ENCODE data around the gene ACTR2. TPM values are rescaled to one million over a fixed set of nuclear protein-coding genes. Genes with fewer than 3 reads are reported as not detected.
"Not testable (repeated sequence)": the region's sequence is repeated elsewhere in the genome, so short reads cannot be mapped to it uniquely, and the experiment has no call there.

ACTR2 gene
- total RNA-seq, 1 donor from 2014 or later: 449 TPM

DNA sequence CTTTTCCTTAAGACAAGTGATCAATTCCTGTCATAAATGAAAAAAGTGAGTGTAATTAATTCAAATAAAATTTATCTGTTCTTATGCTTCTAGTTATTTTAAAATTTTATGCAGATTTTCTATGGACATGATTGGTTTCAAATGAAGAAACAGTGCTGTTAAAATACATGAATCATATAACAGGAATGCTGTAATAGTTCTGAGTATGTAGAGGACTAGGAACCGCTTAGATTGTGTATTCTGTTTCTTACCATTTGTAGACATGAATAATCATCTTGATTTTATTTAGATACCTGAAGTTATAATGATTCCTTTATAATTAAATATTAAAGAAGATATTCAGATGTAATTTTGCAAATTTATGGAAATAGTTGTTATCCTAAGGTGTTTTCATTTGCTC is 3.5 kb downstream of the ACTR2 start:
- DNase-seq (ENCODE audit: low spot score): no peak
- no peaks in the 10 kb centered on the region for H3K27me3 Mint-ChIP-seq (ENCODE audit: low read depth)
- TF ChIP-seq, protein P1, sequence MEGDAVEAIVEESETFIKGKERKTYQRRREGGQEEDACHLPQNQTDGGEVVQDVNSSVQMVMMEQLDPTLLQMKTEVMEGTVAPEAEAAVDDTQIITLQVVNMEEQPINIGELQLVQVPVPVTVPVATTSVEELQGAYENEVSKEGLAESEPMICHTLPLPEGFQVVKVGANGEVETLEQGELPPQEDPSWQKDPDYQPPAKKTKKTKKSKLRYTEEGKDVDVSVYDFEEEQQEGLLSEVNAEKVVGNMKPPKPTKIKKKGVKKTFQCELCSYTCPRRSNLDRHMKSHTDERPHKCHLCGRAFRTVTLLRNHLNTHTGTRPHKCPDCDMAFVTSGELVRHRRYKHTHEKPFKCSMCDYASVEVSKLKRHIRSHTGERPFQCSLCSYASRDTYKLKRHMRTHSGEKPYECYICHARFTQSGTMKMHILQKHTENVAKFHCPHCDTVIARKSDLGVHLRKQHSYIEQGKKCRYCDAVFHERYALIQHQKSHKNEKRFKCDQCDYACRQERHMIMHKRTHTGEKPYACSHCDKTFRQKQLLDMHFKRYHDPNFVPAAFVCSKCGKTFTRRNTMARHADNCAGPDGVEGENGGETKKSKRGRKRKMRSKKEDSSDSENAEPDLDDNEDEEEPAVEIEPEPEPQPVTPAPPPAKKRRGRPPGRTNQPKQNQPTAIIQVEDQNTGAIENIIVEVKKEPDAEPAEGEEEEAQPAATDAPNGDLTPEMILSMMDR (IDR thresholded peaks at IDR 0.05): no peak
- H3K36me3 Mint-ChIP-seq (ENCODE audit: low read depth): peaks cover 5% of the 10 kb centered on the region
- H3K4me3 Mint-ChIP-seq (ENCODE audit: unreplicated experiment): peak overlapping the region; percentile 41
- H3K27ac Mint-ChIP-seq (ENCODE audit: unreplicated experiment): peak overlapping the region; percentile 96
- H3K4me1 Mint-ChIP-seq (ENCODE audit: low read depth): peaks cover 67% of the 10 kb centered on the region
- no peaks in the 10 kb centered on the region for H3K9me3 Mint-ChIP-seq (ENCODE audit: low read depth)

DNA sequence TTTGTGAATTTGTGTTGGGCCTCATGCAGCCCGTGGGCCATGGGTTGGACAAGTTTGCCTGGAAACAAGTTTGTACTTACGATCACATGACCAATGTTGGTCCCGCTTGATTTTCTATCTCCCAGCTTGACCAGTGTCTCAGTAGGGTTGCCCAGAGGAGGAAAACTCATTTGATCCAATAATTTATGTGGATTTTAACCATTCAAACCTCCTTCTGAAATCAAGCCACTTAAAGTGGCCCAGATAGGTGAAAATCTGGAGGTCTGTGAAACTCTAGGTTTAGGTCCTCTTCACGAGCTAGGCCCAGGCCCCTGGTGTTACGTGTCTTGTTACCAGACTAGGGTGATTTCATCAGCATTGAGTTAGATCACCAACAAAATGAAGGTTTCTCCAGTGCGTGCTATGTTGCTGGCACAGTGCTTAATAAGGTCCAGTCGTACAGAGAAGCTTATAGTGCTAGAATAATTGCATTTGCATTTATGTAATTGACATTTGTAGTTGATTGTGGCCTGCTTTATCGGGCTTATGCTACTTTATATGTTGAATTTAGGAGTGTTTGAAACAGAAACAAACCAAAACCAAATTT is 4.4 kb downstream of the ACTR2 start:
- peak overlapping the region; percentile 44 for H3K4me3 Mint-ChIP-seq (ENCODE audit: unreplicated experiment)
- H3K27me3 Mint-ChIP-seq (ENCODE audit: low read depth): no peaks in the 10 kb centered on the region
- TF ChIP-seq, protein P1 (IDR thresholded peaks at IDR 0.05): no peak
- H3K27ac Mint-ChIP-seq (ENCODE audit: unreplicated experiment): peak overlapping the region; percentile 96
- H3K36me3 Mint-ChIP-seq (ENCODE audit: low read depth): peaks cover 5% of the 10 kb centered on the region
- no peak for DNase-seq (ENCODE audit: low spot score)
- H3K4me1 Mint-ChIP-seq (ENCODE audit: low read depth): peaks cover 62% of the 10 kb centered on the region
- no peaks in the 10 kb centered on the region for H3K9me3 Mint-ChIP-seq (ENCODE audit: low read depth)

DNA sequence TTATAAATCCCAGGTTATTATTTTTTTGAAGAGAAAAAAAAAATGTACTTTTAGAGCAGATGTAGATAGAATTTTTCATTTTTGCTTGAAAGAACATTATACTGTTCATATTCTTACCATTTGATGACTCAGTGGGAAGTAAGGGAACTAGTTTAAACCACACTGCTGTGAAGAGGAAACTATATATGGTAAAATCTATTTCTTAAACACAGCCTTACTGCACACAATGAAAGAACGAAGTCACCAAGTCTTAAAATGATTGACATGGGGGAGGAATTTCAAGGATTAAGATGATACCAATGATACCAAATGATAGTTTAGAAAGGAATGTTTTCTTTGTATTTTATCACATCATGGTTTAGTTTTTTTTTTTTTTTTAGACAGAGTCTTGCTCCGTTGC is 5.0 kb downstream of the ACTR2 start:
- H3K9me3 Mint-ChIP-seq (ENCODE audit: low read depth): no peaks in the 10 kb centered on the region
- peak overlapping the region; percentile 96 for H3K27ac Mint-ChIP-seq (ENCODE audit: unreplicated experiment)
- H3K36me3 Mint-ChIP-seq (ENCODE audit: low read depth): peaks cover 5% of the 10 kb centered on the region
- DNase-seq (ENCODE audit: low spot score): no peak
- H3K4me3 Mint-ChIP-seq (ENCODE audit: unreplicated experiment): peak overlapping the region; percentile 44
- H3K27me3 Mint-ChIP-seq (ENCODE audit: low read depth): no peaks in the 10 kb centered on the region
- peaks cover 62% of the 10 kb centered on the region for H3K4me1 Mint-ChIP-seq (ENCODE audit: low read depth)
- TF ChIP-seq, protein P1 (IDR thresholded peaks at IDR 0.05): no peak

DNA sequence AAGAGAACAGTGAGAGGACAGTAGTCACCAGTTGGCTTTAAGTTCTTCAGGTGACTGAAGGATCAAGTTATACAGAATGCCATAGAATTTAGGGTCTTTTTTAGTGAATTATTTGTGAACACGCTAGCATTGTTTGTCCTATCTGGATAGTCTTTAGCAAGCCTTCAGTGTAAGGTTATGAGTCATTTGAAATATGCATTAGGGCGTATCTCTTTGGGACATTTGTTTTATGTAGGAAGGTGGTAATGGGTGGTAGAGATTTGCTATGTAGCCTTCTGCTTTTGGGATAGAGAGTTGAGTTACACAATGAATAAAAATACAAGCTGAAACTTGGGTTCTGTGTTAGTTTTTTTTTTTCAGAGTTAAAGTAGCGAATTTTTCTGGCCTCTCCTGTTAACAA is 13.0 kb downstream of the ACTR2 start:
- Mint-ChIP-seq H3K4me1 (ENCODE audit: low read depth) (peaks cover 20% of the 10 kb centered on the region), H3K9me3 (ENCODE audit: low read depth) (no peaks in the 10 kb centered on the region), H3K27ac (ENCODE audit: unreplicated experiment) (peak overlapping the region; percentile 69), H3K36me3 (ENCODE audit: low read depth) (peaks cover 11% of the 10 kb centered on the region), H3K27me3 (ENCODE audit: low read depth) (no peaks in the 10 kb centered on the region), H3K4me3 (ENCODE audit: unreplicated experiment) (no peak overlapping the region)
- DNase-seq (ENCODE audit: low spot score): no peak
- TF ChIP-seq, protein P1 (IDR thresholded peaks at IDR 0.05): no peak

DNA sequence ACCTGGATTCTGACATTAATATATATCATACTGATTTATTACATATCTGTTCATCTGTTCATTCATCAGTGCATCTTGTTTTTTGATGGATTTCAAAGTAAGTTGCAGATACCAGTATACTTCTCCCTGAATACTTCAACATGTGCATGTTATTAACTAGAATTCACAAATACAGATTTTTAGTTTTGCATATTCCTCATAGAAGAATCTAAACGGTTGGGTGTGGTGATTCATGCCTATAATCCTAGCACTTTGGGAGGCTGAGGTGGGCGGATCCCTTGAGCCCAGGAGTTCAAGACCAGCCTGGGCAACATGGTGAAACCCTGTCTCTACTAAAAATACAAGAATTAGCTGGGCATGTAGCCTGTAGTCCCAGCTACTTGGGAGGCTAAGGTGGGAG is 16.8 kb downstream of the ACTR2 start:
- not testable (repeated sequence) for H3K9me3 Mint-ChIP-seq (ENCODE audit: low read depth); H3K27ac Mint-ChIP-seq (ENCODE audit: unreplicated experiment)

DNA sequence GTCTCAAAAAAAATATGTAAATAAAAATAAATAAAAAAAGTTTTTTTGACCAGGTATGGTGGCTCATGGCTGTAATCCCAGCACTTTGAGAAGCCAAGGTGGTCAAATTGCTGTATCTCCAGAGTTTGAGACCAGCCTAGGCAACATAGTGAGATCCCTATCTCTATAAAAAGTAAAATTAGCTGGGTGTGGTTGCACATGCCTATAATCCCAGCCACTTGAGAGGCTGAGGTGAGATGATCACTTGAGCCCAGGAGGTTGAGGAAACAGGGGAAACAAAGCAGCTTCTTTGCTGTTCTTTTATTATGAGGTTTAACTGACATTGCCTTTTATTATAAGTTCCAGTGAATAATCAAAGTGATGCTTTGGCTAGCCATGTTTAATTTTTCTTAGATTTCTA is 25.0 kb downstream of the ACTR2 start:
- H3K9me3 Mint-ChIP-seq (ENCODE audit: low read depth): no peaks in the 10 kb centered on the region
- DNase-seq (ENCODE audit: low spot score): no peak
- no peak overlapping the region for H3K27ac Mint-ChIP-seq (ENCODE audit: unreplicated experiment)
- peaks cover 21% of the 10 kb centered on the region for H3K36me3 Mint-ChIP-seq (ENCODE audit: low read depth)
- H3K4me1 Mint-ChIP-seq (ENCODE audit: low read depth): peaks cover 12% of the 10 kb centered on the region
- no peaks in the 10 kb centered on the region for H3K27me3 Mint-ChIP-seq (ENCODE audit: low read depth)
- TF ChIP-seq, protein P1 (IDR thresholded peaks at IDR 0.05): no peak
- H3K4me3 Mint-ChIP-seq (ENCODE audit: unreplicated experiment): no peak overlapping the region

More for the DNA sequence above, 16.8 kb downstream of the ACTR2 start:
- DNase-seq (ENCODE audit: low spot score); H3K4me3 Mint-ChIP-seq (ENCODE audit: unreplicated experiment); H3K27me3 Mint-ChIP-seq (ENCODE audit: low read depth): not testable (repeated sequence)
- Mint-ChIP-seq H3K36me3 (ENCODE audit: low read depth) (peaks cover 23% of the 10 kb centered on the region), H3K4me1 (ENCODE audit: low read depth) (peaks cover 17% of the 10 kb centered on the region)
